Gastrocnemius medialis (tissue), 4 donors: Measurements from ENCODE around the gene GSK3B. TPM values are rescaled to one million over a fixed set of nuclear protein-coding genes. Genes with fewer than 3 reads are reported as not detected.
A peak's percentile ranks its signal among the peaks of the same experiment; 100 is the strongest.

Source experiments
- ATAC-seq, 2 donors: fragments of 150-250 bp; one replicate each; pipeline ENCODE4 v1.9.1; 2016
- DNase-seq, 2 donors: peaks; one replicate each; pipeline ENCODE4 v3.0.0-alpha.2; 2019
- H3K27ac ChIP-seq, 4 donors: fragments of 200-600 bp; sonication (generic); 1 replicate in 1 of 4; 2 replicates in 3 of 4; pipeline ENCODE4 v1.5.1; 2016 to 2018; ENCODE audit warnings: mild to moderate bottlenecking in 2 of 4, moderate library complexity in 1 of 4
- H3K27me3 ChIP-seq, 3 donors: fragments of 200-600 bp; sonication (generic) in 2 of 3; 1 replicate in 1 of 3; 2 replicates in 2 of 3; pipeline versions ENCODE4 v1.5.1 to v1.6.0; 2016 to 2019; ENCODE audit warnings: mild to moderate bottlenecking in 1 of 3, moderate library complexity in 1 of 3
- H3K36me3 ChIP-seq, 2 donors: fragments of 200-600 bp; sonication (generic) in 1 of 2; one replicate each; pipeline ENCODE4 v1.5.1; 2017 to 2018
- H3K4me1 ChIP-seq, 2 donors: fragments of 200-600 bp; sonication (generic) in 1 of 2; one replicate each; pipeline ENCODE4 v1.5.1; 2016 to 2017; ENCODE audit warnings: mild to moderate bottlenecking in 2 of 2
- H3K4me3 ChIP-seq, 4 donors: fragments of 200-600 bp; sonication (generic) in 3 of 4; 1 replicate in 1 of 4; 2 replicates in 3 of 4; pipeline ENCODE4 v1.5.1; 2016 to 2019; ENCODE audit warnings: mild to moderate bottlenecking in 2 of 4
- H3K9me3 ChIP-seq, 3 donors: fragments of 200-600 bp; sonication (generic) in 2 of 3; 1 replicate in 1 of 3; 2 replicates in 2 of 3; pipeline ENCODE4 v1.5.1; 2016 to 2019
- POLR2A ChIP-seq, 2 donors: fragments of 450-650 bp; IDR thresholded peaks; one replicate each; pipeline ENCODE4 v1.6.1; 2017; ENCODE audit warnings: antibody characterized with exemption in 2 of 2, mild to moderate bottlenecking in 2 of 2, moderate library complexity in 2 of 2
- in situ Hi-C, 4 donors: fragments of 200-750 bp; cut with MboI; loops; one replicate each; pipeline versions ENCODE4 v1.15.0 to v1.8.0; 2017; ENCODE audit warnings: low sequenced_read_pairs in 4 of 4
- intact Hi-C: fragments of 100-400 bp; cut with DNase I; formaldehyde crosslinking; loops from one replicate; pipeline ENCODE4 v1.15.1; 2023; ENCODE audit warnings: low total_unique reads
- total RNA-seq, 4 donors: library from RNA; depleted of rRNA; stranded (reverse); fragments of >200 nt; gene quantifications; one replicate each; pipeline versions ENCODE4 v1.1.0 to v1.2.3, GENCODE V29; 2016
- TF ChIP-seq, protein P1 (sequence below), 5 experiments: fragments of 450-650 bp in 3 of 5; fragments of 200-600 bp in 2 of 5; sonication (generic) in 2 of 5; IDR thresholded peaks in 4 of 5; conservative IDR thresholded peaks in 1 of 5; 1 replicate in 4 of 5; 2 replicates in 1 of 5; pipeline ENCODE4 v1.5.1; 2016 to 2019; ENCODE audit warnings: antibody characterized with exemption in 5 of 5, mild to moderate bottlenecking in 3 of 5, moderate library complexity in 3 of 5

GSK3B gene
- total RNA-seq, 4 donors from 2014 or later, result 30.7 to 47.4 (median 35.4) TPM

GRCh38 chr3:120081719-120082118 is 12.5 kb downstream of the GSK3B start:
- Histone ChIP-seq H3K4me3 (no peak overlapping the region), H3K4me1 (peaks cover 53 to 60% of the 10 kb centered on the region in 2 donors), H3K36me3 (no peaks in the 10 kb centered on the region), H3K27me3 (no peaks in the 10 kb centered on the region), H3K27ac (no peak overlapping the region), H3K9me3 (no peaks in the 10 kb centered on the region)
- intact Hi-C loops (no loop called here), in situ Hi-C loops (loop anchor here in 1 of 4 donors (25.0 kb wide), 3 partner anchors 194 to 619 kb away; partner anchors contain the start of genes COX17, POGLUT1 and TMEM39A)
- ATAC-seq, result no peak
- TF ChIP-seq POLR2A (IDR thresholded peaks at IDR 0.05), result no peak
- TF ChIP-seq, protein P1, sequence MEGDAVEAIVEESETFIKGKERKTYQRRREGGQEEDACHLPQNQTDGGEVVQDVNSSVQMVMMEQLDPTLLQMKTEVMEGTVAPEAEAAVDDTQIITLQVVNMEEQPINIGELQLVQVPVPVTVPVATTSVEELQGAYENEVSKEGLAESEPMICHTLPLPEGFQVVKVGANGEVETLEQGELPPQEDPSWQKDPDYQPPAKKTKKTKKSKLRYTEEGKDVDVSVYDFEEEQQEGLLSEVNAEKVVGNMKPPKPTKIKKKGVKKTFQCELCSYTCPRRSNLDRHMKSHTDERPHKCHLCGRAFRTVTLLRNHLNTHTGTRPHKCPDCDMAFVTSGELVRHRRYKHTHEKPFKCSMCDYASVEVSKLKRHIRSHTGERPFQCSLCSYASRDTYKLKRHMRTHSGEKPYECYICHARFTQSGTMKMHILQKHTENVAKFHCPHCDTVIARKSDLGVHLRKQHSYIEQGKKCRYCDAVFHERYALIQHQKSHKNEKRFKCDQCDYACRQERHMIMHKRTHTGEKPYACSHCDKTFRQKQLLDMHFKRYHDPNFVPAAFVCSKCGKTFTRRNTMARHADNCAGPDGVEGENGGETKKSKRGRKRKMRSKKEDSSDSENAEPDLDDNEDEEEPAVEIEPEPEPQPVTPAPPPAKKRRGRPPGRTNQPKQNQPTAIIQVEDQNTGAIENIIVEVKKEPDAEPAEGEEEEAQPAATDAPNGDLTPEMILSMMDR (IDR thresholded peaks at IDR 0.05 in 4 of 5, conservative IDR thresholded peaks at IDR 0.05 in 1 of 5), result no peak
- DNase-seq, result no peak

GRCh38 chr3:120080836-120081235 is 13.4 kb downstream of the GSK3B start:
- DNase-seq (no peak), ATAC-seq (no peak)
- H3K27ac ChIP-seq, result no peak overlapping the region
- intact Hi-C loops (no loop called here), in situ Hi-C loops (loop anchor here in 1 of 4 donors (25.0 kb wide), 3 partner anchors 194 to 619 kb away; partner anchors contain the start of genes COX17, POGLUT1 and TMEM39A)
- H3K36me3 ChIP-seq, result no peaks in the 10 kb centered on the region
- no peaks in the 10 kb centered on the region for H3K9me3 ChIP-seq
- H3K4me3 ChIP-seq, result no peak overlapping the region
- no peaks in the 10 kb centered on the region for H3K27me3 ChIP-seq
- TF ChIP-seq POLR2A (IDR thresholded peaks at IDR 0.05), result no peak
- TF ChIP-seq, protein P1 (IDR thresholded peaks at IDR 0.05 in 4 of 5, conservative IDR thresholded peaks at IDR 0.05 in 1 of 5), result no peak
- H3K4me1 ChIP-seq, result peaks cover 52 to 60% of the 10 kb centered on the region in 2 donors

- intact Hi-C loops (no loop called here), in situ Hi-C loops (loop anchor here in 1 of 4 donors (25.0 kb wide), 3 partner anchors 190 to 615 kb away; partner anchors contain the start of genes COX17, POGLUT1 and TMEM39A)
- Histone ChIP-seq H3K4me3 (no peak overlapping the region), H3K27ac (no peak overlapping the region), H3K27me3 (no peaks in the 10 kb centered on the region), H3K36me3 (no peaks in the 10 kb centered on the region), H3K4me1 (peaks cover 45 to 51% of the 10 kb centered on the region in 2 donors), H3K9me3 (no peaks in the 10 kb centered on the region)
- DNase-seq, result no peak
- TF ChIP-seq, protein P1 (IDR thresholded peaks at IDR 0.05 in 4 of 5, conservative IDR thresholded peaks at IDR 0.05 in 1 of 5), result no peak
- no peak for TF ChIP-seq POLR2A (IDR thresholded peaks at IDR 0.05)
- no peak for ATAC-seq
Observed at GRCh38 chr3:120077731-120078130, 16.5 kb downstream of the GSK3B start.

- Histone ChIP-seq H3K4me1 (peaks cover 23 to 35% of the 10 kb centered on the region in 2 donors), H3K27ac (peak overlapping the region in 2 of 4 donors; percentile 5 to 41), H3K4me3 (no peak overlapping the region), H3K36me3 (no peaks in the 10 kb centered on the region), H3K9me3 (no peaks in the 10 kb centered on the region), H3K27me3 (no peaks in the 10 kb centered on the region)
- ATAC-seq (peak; percentile 77 to 99), DNase-seq (peak; percentile 5 to 51)
- no peak for TF ChIP-seq POLR2A (IDR thresholded peaks at IDR 0.05)
- TF ChIP-seq, protein P1 (IDR thresholded peaks at IDR 0.05 in 4 of 5, conservative IDR thresholded peaks at IDR 0.05 in 1 of 5), result peak in 4 of 5 experiments; percentile 11 to 34 (median 18)
- in situ Hi-C loops, result no loop called here
- intact Hi-C loops, result loop anchor here (5.0 kb wide), 1 partner anchor 181 kb away; no protein-coding TSS in a partner anchor
Observed at GRCh38 chr3:120072867-120073525, 21.3 kb downstream of the GSK3B start.
